GM23338 (cell line): ENCODE data around the gene RFX6. TPM values are rescaled to one million over a fixed set of nuclear protein-coding genes. Genes with fewer than 3 reads are reported as not detected.

Experiments
- ATAC-seq: fragments of 200-7000 bp; cut with Tn5 transposase; 3 replicates; pipeline ENCODE4 v1.9.1; 2020
- DNase-seq: peaks from one replicate; pipeline ENCODE4 v3.0.0-alpha.2; 2015; ENCODE audit warnings: low spot score
- H2AFZ ChIP-seq: fragments of 200-600 bp; sonication (generic); 2 replicates; pipeline ENCODE4 v1.8.0; 2016; ENCODE audit warnings: antibody characterized with exemption, mild to moderate bottlenecking, moderate library complexity
- H3F3A ChIP-seq: fragments of 200-600 bp; sonication (generic); replicated peaks from 2 replicates; pipeline ENCODE4 v1.8.0; 2017; ENCODE audit warnings: antibody characterized with exemption, mixed run types, low read depth
- H3K27ac ChIP-seq: fragments of 200-600 bp; sonication (generic); 2 replicates; pipeline ENCODE4 v1.6.1; 2016; ENCODE audit warnings: low read depth
- H3K27me3 ChIP-seq: fragments of 200-600 bp; sonication (generic); 2 replicates; pipeline ENCODE4 v1.8.0; 2016; ENCODE audit warnings: mild to moderate bottlenecking, mixed run types, moderate library complexity; ENCODE audit not compliant: insufficient read depth
- H3K36me3 ChIP-seq: fragments of 200-600 bp; sonication (generic); 2 replicates; pipeline ENCODE4 v1.8.0; 2016; ENCODE audit warnings: mild to moderate bottlenecking; ENCODE audit not compliant: insufficient read depth
- H3K4me1 ChIP-seq: fragments of 200-600 bp; sonication (generic); 2 replicates; pipeline ENCODE4 v1.8.0; 2016; ENCODE audit warnings: mild to moderate bottlenecking, moderate library complexity; ENCODE audit not compliant: insufficient read depth
- H3K4me2 ChIP-seq: fragments of 200-600 bp; sonication (generic); 2 replicates; pipeline ENCODE4 v1.7.1; 2017; ENCODE audit warnings: mixed run types
- H3K4me3 ChIP-seq: fragments of 200-600 bp; sonication (generic); 2 replicates; pipeline ENCODE4 v1.6.1; 2016; ENCODE audit warnings: mixed run types
- H3K79me2 ChIP-seq: fragments of 200-600 bp; sonication (generic); replicated peaks from 2 replicates; pipeline ENCODE4 v1.8.0; 2017; ENCODE audit warnings: mild to moderate bottlenecking; ENCODE audit not compliant: insufficient read depth
- H3K9me2 ChIP-seq: fragments of 200-600 bp; sonication (generic); 2 replicates; pipeline ENCODE4 v1.8.0; 2017; ENCODE audit not compliant: insufficient read depth
- H4K20me1 ChIP-seq: fragments of 200-600 bp; sonication (generic); replicated peaks from 2 replicates; pipeline ENCODE4 v1.8.0; 2017; ENCODE audit warnings: mild to moderate bottlenecking; ENCODE audit not compliant: insufficient read depth
- H3K27ac Mint-ChIP-seq: 2 replicates; pipeline ENCODE4 v1.8.0; 2020; ENCODE audit warnings: inconsistent platforms, mild to moderate bottlenecking, moderate library complexity, mixed read lengths
- H3K27me3 Mint-ChIP-seq: 3 replicates; pipeline ENCODE4 v1.8.0; 2022; ENCODE audit warnings: low read depth, mild to moderate bottlenecking, moderate library complexity, mixed read lengths, inconsistent platforms; ENCODE audit not compliant: insufficient read depth, poor library complexity
- H3K36me3 Mint-ChIP-seq: 3 replicates; pipeline ENCODE4 v1.8.0; 2021; ENCODE audit warnings: low read depth, mild to moderate bottlenecking, inconsistent platforms, moderate library complexity, mixed read lengths
- H3K4me1 Mint-ChIP-seq: 3 replicates; pipeline ENCODE4 v1.8.0; 2020; ENCODE audit warnings: mild to moderate bottlenecking, inconsistent platforms, mixed read lengths
- H3K4me3 Mint-ChIP-seq: 3 replicates; pipeline ENCODE4 v1.8.0; 2021; ENCODE audit warnings: moderate library complexity, mild to moderate bottlenecking, inconsistent platforms, mixed read lengths
- H3K9me3 Mint-ChIP-seq: 3 replicates; pipeline ENCODE4 v1.8.0; 2020; ENCODE audit warnings: moderate library complexity, mild to moderate bottlenecking, inconsistent platforms, mixed read lengths
- CREB1 ChIP-seq: fragments of 250-450 bp; sonication (Bioruptor Pico); IDR thresholded peaks from 2 replicates; pipeline ENCODE4 v1.5.0; 2020; ENCODE audit warnings: low read depth, mild to moderate bottlenecking, moderate library complexity
- EZH2 ChIP-seq: fragments of 200-600 bp; sonication (generic); IDR thresholded peaks from one replicate; pipeline ENCODE4 v1.8.0; 2017; ENCODE audit warnings: antibody characterized with exemption, mild to moderate bottlenecking, low read depth; ENCODE audit not compliant: unreplicated experiment
- EZH2phosphoT487 ChIP-seq: fragments of 200-600 bp; sonication (generic); IDR thresholded peaks from one replicate; pipeline ENCODE4 v1.8.1; 2018; ENCODE audit warnings: antibody characterized with exemption; ENCODE audit not compliant: unreplicated experiment
- NANOG ChIP-seq: IDR thresholded peaks from 2 replicates; pipeline ENCODE4 v1.6.1; 2016; ENCODE audit warnings: antibody characterized with exemption, borderline replicate concordance
- STAT1 ChIP-seq: IDR thresholded peaks from one replicate; pipeline ENCODE4 v1.6.1; 2016; ENCODE audit warnings: antibody characterized with exemption; ENCODE audit not compliant: unreplicated experiment
- ZNF331 ChIP-seq: fragments of 250-450 bp; sonication (Bioruptor Pico); IDR thresholded peaks from 2 replicates; pipeline ENCODE4 v1.5.0; 2020; ENCODE audit warnings: low read depth, mild to moderate bottlenecking, moderate library complexity
- polyA plus RNA-seq: library from polyadenylated mRNA; unstranded; fragments of >200 nt; fragmentation: Nextera tagmentation; extraction: Ambion mirVana; gene quantifications from 2 replicates; pipeline ENCODE4 v1.2.1, GENCODE V29; 2016
- total RNA-seq: library from RNA; depleted of rRNA; stranded (reverse); fragments of >200 nt; shearing (Covaris generic); gene quantifications from 2 replicates; pipeline ENCODE4 v1.2.3, GENCODE V29; 2014
- TF ChIP-seq, protein P1 (sequence below): IDR thresholded peaks from 2 replicates; pipeline ENCODE4 v1.6.1; 2016; ENCODE audit warnings: antibody characterized with exemption
- TF ChIP-seq, protein P2 (sequence below): IDR thresholded peaks from one replicate; pipeline ENCODE4 v1.6.1; 2018; ENCODE audit warnings: antibody characterized with exemption; ENCODE audit not compliant: unreplicated experiment
- TF ChIP-seq, protein P3 (sequence below), 2 experiments: fragments of 200-600 bp in 1 of 2; sonication (generic) in 1 of 2; conservative IDR thresholded peaks; 2 replicates each; pipeline versions ENCODE4 v1.5.1 to v1.6.1; 2016 to 2017; ENCODE audit warnings: antibody characterized with exemption in 2 of 2, low read depth in 2 of 2, mild to moderate bottlenecking in 2 of 2, moderate library complexity in 1 of 2
- TF ChIP-seq, protein P4 (sequence below): fragments of 250-450 bp; sonication (Bioruptor Pico); IDR thresholded peaks from 2 replicates; pipeline ENCODE4 v1.5.0; 2020; ENCODE audit warnings: mild to moderate bottlenecking, moderate library complexity

The RFX6 gene
- total and polyA plus RNA-seq, 2 experiments from 2014 or later: 0.35 TPM; not detected in 1

DNA sequence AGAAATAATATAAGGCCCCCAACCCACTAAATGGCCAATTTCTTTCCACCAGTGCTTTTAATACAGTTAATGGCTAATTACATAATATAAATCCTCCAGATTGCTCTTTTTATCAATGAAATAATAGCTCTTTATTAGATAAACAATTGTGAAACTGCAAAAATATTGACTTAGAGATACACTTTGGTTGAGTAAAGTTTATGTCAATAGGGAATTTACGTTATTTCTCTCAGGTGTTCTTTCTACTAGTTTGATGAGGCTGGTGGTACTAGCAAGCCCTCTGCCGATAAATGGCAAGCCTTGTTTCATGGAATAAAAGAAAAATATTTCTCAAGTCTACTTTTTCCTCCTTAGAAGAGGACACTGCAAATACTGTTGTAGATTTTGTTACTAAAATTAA lies 18.9 kb downstream of the RFX6 start:
- ATAC-seq (no peak), DNase-seq (no peak)
- Mint-ChIP-seq H3K4me1 (no peaks in the 10 kb centered on the region), H3K9me3 (no peaks in the 10 kb centered on the region), H3K27ac (no peak overlapping the region), H3K36me3 (no peaks in the 10 kb centered on the region), H3K27me3 (peaks cover 2% of the 10 kb centered on the region), H3K4me3 (no peak overlapping the region)
- Histone ChIP-seq H3K36me3 (no peaks in the 10 kb centered on the region), H3K4me3 (no peak overlapping the region), H4K20me1 (no peaks in the 10 kb centered on the region), H3K79me2 (no peaks in the 10 kb centered on the region), H3K4me2 (no peak overlapping the region), H3F3A (no peaks in the 10 kb centered on the region), H3K27ac (no peak overlapping the region), H2AFZ (no peak overlapping the region), H3K27me3 (no peaks in the 10 kb centered on the region), H3K9me2 (no peaks in the 10 kb centered on the region), H3K4me1 (no peaks in the 10 kb centered on the region)
- TF ChIP-seq, protein P1, sequence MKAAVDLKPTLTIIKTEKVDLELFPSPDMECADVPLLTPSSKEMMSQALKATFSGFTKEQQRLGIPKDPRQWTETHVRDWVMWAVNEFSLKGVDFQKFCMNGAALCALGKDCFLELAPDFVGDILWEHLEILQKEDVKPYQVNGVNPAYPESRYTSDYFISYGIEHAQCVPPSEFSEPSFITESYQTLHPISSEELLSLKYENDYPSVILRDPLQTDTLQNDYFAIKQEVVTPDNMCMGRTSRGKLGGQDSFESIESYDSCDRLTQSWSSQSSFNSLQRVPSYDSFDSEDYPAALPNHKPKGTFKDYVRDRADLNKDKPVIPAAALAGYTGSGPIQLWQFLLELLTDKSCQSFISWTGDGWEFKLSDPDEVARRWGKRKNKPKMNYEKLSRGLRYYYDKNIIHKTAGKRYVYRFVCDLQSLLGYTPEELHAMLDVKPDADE: no peak
- TF ChIP-seq, protein P2, sequence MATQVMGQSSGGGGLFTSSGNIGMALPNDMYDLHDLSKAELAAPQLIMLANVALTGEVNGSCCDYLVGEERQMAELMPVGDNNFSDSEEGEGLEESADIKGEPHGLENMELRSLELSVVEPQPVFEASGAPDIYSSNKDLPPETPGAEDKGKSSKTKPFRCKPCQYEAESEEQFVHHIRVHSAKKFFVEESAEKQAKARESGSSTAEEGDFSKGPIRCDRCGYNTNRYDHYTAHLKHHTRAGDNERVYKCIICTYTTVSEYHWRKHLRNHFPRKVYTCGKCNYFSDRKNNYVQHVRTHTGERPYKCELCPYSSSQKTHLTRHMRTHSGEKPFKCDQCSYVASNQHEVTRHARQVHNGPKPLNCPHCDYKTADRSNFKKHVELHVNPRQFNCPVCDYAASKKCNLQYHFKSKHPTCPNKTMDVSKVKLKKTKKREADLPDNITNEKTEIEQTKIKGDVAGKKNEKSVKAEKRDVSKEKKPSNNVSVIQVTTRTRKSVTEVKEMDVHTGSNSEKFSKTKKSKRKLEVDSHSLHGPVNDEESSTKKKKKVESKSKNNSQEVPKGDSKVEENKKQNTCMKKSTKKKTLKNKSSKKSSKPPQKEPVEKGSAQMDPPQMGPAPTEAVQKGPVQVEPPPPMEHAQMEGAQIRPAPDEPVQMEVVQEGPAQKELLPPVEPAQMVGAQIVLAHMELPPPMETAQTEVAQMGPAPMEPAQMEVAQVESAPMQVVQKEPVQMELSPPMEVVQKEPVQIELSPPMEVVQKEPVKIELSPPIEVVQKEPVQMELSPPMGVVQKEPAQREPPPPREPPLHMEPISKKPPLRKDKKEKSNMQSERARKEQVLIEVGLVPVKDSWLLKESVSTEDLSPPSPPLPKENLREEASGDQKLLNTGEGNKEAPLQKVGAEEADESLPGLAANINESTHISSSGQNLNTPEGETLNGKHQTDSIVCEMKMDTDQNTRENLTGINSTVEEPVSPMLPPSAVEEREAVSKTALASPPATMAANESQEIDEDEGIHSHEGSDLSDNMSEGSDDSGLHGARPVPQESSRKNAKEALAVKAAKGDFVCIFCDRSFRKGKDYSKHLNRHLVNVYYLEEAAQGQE: no peak
- TF ChIP-seq EZH2: no peak

DNA sequence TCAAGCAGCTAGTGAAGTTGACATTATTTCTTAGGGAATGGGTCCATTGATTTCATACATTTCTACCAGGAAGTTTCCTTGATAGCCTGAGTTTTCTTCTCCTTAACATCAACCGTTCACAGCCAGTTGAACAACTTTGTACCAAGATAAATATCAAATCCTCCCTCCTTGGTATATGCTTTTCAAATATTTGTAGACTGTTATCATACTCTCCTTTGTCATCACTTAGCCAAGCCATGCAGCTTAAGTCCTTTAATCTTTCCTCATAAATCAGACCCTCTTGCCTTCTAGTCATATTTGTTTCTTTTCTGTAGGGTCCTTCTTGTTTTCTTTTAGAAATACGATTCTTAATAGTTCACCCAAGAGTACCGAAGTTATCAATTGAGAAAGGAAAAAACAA lies 25.6 kb downstream of the RFX6 start:
- no peak overlapping the region for H3K27ac Mint-ChIP-seq
- H3K4me3 ChIP-seq: no peak overlapping the region
- no peak overlapping the region for H3K4me2 ChIP-seq
- no peaks in the 10 kb centered on the region for H3K4me1 Mint-ChIP-seq
- H3K79me2 ChIP-seq: no peaks in the 10 kb centered on the region
- no peak overlapping the region for H3K27ac ChIP-seq
- H3F3A ChIP-seq: no peaks in the 10 kb centered on the region
- H3K9me3 Mint-ChIP-seq: peaks cover 3% of the 10 kb centered on the region; the same call in 2 of the 3 replicates
- no peak overlapping the region for H2AFZ ChIP-seq
- no peak for DNase-seq
- no peaks in the 10 kb centered on the region for H3K36me3 ChIP-seq
- no peaks in the 10 kb centered on the region for H4K20me1 ChIP-seq
- peaks cover 1% of the 10 kb centered on the region for H3K27me3 Mint-ChIP-seq
- H3K36me3 Mint-ChIP-seq: 0 out of 3 replicates have a peak, but pooled peaks cover 3% of the 10 kb centered on the region
- H3K27me3 ChIP-seq: no peaks in the 10 kb centered on the region
- H3K9me2 ChIP-seq: no peaks in the 10 kb centered on the region
- no peak for ATAC-seq
- H3K4me1 ChIP-seq: no peaks in the 10 kb centered on the region
- no peak overlapping the region for H3K4me3 Mint-ChIP-seq
- TF ChIP-seq EZH2phosphoT487 (no peak), STAT1 (no peak), ZNF331 (CRISPR knock-in tag) (no peak), NANOG (no peak), CREB1 (CRISPR knock-in tag) (no peak), EZH2 (no peak)
- TF ChIP-seq, protein P3, sequence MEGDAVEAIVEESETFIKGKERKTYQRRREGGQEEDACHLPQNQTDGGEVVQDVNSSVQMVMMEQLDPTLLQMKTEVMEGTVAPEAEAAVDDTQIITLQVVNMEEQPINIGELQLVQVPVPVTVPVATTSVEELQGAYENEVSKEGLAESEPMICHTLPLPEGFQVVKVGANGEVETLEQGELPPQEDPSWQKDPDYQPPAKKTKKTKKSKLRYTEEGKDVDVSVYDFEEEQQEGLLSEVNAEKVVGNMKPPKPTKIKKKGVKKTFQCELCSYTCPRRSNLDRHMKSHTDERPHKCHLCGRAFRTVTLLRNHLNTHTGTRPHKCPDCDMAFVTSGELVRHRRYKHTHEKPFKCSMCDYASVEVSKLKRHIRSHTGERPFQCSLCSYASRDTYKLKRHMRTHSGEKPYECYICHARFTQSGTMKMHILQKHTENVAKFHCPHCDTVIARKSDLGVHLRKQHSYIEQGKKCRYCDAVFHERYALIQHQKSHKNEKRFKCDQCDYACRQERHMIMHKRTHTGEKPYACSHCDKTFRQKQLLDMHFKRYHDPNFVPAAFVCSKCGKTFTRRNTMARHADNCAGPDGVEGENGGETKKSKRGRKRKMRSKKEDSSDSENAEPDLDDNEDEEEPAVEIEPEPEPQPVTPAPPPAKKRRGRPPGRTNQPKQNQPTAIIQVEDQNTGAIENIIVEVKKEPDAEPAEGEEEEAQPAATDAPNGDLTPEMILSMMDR (conservative IDR thresholded peaks at IDR 0.05; ENCODE audit: low read depth in 2 of 2): no peak
- TF ChIP-seq, protein P4, sequence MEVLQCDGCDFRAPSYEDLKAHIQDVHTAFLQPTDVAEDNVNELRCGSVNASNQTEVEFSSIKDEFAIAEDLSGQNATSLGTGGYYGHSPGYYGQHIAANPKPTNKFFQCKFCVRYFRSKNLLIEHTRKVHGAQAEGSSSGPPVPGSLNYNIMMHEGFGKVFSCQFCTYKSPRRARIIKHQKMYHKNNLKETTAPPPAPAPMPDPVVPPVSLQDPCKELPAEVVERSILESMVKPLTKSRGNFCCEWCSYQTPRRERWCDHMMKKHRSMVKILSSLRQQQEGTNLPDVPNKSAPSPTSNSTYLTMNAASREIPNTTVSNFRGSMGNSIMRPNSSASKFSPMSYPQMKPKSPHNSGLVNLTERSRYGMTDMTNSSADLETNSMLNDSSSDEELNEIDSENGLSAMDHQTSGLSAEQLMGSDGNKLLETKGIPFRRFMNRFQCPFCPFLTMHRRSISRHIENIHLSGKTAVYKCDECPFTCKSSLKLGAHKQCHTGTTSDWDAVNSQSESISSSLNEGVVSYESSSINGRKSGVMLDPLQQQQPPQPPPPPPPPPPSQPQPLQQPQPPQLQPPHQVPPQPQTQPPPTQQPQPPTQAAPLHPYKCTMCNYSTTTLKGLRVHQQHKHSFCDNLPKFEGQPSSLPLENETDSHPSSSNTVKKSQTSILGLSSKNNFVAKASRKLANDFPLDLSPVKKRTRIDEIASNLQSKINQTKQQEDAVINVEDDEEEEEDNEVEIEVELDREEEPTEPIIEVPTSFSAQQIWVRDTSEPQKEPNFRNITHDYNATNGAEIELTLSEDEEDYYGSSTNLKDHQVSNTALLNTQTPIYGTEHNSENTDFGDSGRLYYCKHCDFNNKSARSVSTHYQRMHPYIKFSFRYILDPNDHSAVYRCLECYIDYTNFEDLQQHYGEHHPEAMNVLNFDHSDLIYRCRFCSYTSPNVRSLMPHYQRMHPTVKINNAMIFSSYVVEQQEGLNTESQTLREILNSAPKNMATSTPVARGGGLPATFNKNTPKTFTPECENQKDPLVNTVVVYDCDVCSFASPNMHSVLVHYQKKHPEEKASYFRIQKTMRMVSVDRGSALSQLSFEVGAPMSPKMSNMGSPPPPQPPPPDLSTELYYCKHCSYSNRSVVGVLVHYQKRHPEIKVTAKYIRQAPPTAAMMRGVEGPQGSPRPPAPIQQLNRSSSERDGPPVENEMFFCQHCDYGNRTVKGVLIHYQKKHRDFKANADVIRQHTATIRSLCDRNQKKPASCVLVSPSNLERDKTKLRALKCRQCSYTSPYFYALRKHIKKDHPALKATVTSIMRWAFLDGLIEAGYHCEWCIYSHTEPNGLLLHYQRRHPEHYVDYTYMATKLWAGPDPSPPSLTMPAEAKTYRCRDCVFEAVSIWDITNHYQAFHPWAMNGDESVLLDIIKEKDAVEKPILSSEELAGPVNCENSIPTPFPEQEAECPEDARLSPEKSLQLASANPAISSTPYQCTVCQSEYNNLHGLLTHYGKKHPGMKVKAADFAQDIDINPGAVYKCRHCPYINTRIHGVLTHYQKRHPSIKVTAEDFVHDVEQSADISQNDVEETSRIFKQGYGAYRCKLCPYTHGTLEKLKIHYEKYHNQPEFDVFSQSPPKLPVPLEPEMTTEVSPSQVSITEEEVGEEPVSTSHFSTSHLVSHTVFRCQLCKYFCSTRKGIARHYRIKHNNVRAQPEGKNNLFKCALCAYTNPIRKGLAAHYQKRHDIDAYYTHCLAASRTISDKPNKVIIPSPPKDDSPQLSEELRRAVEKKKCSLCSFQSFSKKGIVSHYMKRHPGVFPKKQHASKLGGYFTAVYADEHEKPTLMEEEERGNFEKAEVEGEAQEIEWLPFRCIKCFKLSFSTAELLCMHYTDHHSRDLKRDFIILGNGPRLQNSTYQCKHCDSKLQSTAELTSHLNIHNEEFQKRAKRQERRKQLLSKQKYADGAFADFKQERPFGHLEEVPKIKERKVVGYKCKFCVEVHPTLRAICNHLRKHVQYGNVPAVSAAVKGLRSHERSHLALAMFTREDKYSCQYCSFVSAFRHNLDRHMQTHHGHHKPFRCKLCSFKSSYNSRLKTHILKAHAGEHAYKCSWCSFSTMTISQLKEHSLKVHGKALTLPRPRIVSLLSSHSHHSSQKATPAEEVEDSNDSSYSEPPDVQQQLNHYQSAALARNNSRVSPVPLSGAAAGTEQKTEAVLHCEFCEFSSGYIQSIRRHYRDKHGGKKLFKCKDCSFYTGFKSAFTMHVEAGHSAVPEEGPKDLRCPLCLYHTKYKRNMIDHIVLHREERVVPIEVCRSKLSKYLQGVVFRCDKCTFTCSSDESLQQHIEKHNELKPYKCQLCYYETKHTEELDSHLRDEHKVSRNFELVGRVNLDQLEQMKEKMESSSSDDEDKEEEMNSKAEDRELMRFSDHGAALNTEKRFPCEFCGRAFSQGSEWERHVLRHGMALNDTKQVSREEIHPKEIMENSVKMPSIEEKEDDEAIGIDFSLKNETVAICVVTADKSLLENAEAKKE (CRISPR knock-in tag): no peak
